Neural cell (in vitro differentiated cells): ENCODE measurements around the gene TCN2. TPM values are rescaled to one million over a fixed set of nuclear protein-coding genes. Genes with fewer than 3 reads are reported as not detected.

Experiments used
- H2AFZ ChIP-seq: fragments of 200-600, 300-800 bp; sonication (generic), shearing (Covaris generic); 2 replicates; pipeline ENCODE4 v1.6.0; 2014; ENCODE audit warnings: low read depth, mild to moderate bottlenecking, antibody characterized with exemption, low read length, moderate library complexity
- H3F3A ChIP-seq: fragments of 200-600 bp; shearing (Covaris generic); 2 replicates; pipeline ENCODE4 v1.6.1; 2016; ENCODE audit warnings: mild to moderate bottlenecking, moderate library complexity, mixed read lengths, antibody characterized with exemption, low read length; ENCODE audit not compliant: insufficient read depth, poor library complexity, severe bottlenecking
- H3K27ac ChIP-seq: fragments of 200-600, 300-800 bp; sonication (generic), shearing (Covaris generic); 2 replicates; pipeline ENCODE4 v1.5.1; 2014; ENCODE audit warnings: mild to moderate bottlenecking, low read length, moderate library complexity
- H3K27me3 ChIP-seq: fragments of 300-800, 200-600 bp; sonication (generic), shearing (Covaris generic); 2 replicates; pipeline ENCODE4 v1.6.0; 2014; ENCODE audit warnings: mild to moderate bottlenecking, low read depth, low read length, moderate library complexity; ENCODE audit not compliant: insufficient read depth
- H3K36me3 ChIP-seq: fragments of 300-800, 200-600 bp; sonication (generic), shearing (Covaris generic); 2 replicates; pipeline ENCODE4 v1.5.1; 2014; ENCODE audit warnings: mild to moderate bottlenecking, antibody characterized with exemption, low read length, moderate library complexity; ENCODE audit not compliant: insufficient read depth
- H3K4me2 ChIP-seq: fragments of 300-800, 200-600 bp; sonication (generic), shearing (Covaris generic); 2 replicates; pipeline ENCODE4 v1.6.0; 2014; ENCODE audit warnings: mild to moderate bottlenecking, low read length
- H3K4me3 ChIP-seq: fragments of 300-800, 200-600 bp; sonication (generic), shearing (Covaris generic); 2 replicates; pipeline ENCODE4 v1.5.1; 2014; ENCODE audit warnings: mild to moderate bottlenecking, low read length, moderate library complexity
- H3K79me2 ChIP-seq: fragments of 200-600 bp; shearing (Covaris generic); replicated peaks from 2 replicates; pipeline ENCODE4 v1.6.0; 2014; ENCODE audit warnings: mild to moderate bottlenecking, low read length, moderate library complexity; ENCODE audit not compliant: insufficient read depth
- H3K9ac ChIP-seq: fragments of 300-800, 200-600 bp; sonication (generic), shearing (Covaris generic); 2 replicates; pipeline ENCODE4 v1.6.1; 2016; ENCODE audit warnings: mild to moderate bottlenecking, low read length, mixed read lengths
- H3K9me2 ChIP-seq: fragments of 200-600 bp; shearing (Covaris generic); 2 replicates; pipeline ENCODE4 v1.6.1; 2016; ENCODE audit warnings: mild to moderate bottlenecking, low read length, mixed read lengths; ENCODE audit not compliant: insufficient read depth
- H3K9me3 ChIP-seq: fragments of 200-600, 300-800 bp; sonication (generic), shearing (Covaris generic); 2 replicates; pipeline ENCODE4 v1.6.1; 2016; ENCODE audit warnings: mild to moderate bottlenecking, mixed run types, low read length, moderate library complexity, mixed read lengths
- H4K20me1 ChIP-seq: fragments of 200-600 bp; shearing (Covaris generic); 2 replicates; pipeline ENCODE4 v1.6.1; 2016; ENCODE audit warnings: mild to moderate bottlenecking, mixed run types; ENCODE audit not compliant: insufficient read depth
- CTCF ChIP-seq: fragments of 450-650 bp; IDR thresholded peaks from 2 replicates; pipeline ENCODE4 v1.5.1; 2014; ENCODE audit warnings: antibody characterized with exemption, mild to moderate bottlenecking, moderate library complexity; ENCODE audit not compliant: poor library complexity, severe bottlenecking
- EP300 ChIP-seq: fragments of 450-650 bp; conservative IDR thresholded peaks from 2 replicates; pipeline ENCODE4 v1.6.1; 2014; ENCODE audit warnings: antibody characterized with exemption, mild to moderate bottlenecking, moderate library complexity; ENCODE audit not compliant: poor library complexity, severe bottlenecking
- EZH2 ChIP-seq: fragments of 200-600, 300-800 bp; shearing (Covaris generic), sonication (generic); IDR thresholded peaks from 2 replicates; pipeline ENCODE4 v1.6.1; 2014; ENCODE audit warnings: antibody characterized with exemption, low read length, borderline replicate concordance, mild to moderate bottlenecking; ENCODE audit not compliant: insufficient read depth, poor library complexity, severe bottlenecking
- MXI1 ChIP-seq: fragments of 450-650 bp; conservative IDR thresholded peaks from 2 replicates; pipeline ENCODE4 v1.6.1; 2014; ENCODE audit warnings: antibody characterized with exemption, mild to moderate bottlenecking; ENCODE audit not compliant: poor library complexity, severe bottlenecking
- POLR2AphosphoS5 ChIP-seq: IDR thresholded peaks from 2 replicates; pipeline ENCODE4 v1.6.1; 2012
- RAD21 ChIP-seq: fragments of 450-650 bp; conservative IDR thresholded peaks from 2 replicates; pipeline ENCODE4 v1.6.1; 2014; ENCODE audit warnings: antibody characterized with exemption, mild to moderate bottlenecking, moderate library complexity
- REST ChIP-seq: IDR thresholded peaks from 2 replicates; pipeline ENCODE4 v1.6.1; 2012; ENCODE audit warnings: borderline replicate concordance
- SMC3 ChIP-seq: fragments of 450-650 bp; conservative IDR thresholded peaks from 2 replicates; pipeline ENCODE4 v1.6.1; 2014; ENCODE audit warnings: antibody characterized with exemption, mild to moderate bottlenecking, moderate library complexity; ENCODE audit not compliant: poor library complexity
- TAF1 ChIP-seq: IDR thresholded peaks from 2 replicates; pipeline ENCODE4 v1.6.1; 2012; ENCODE audit warnings: low read depth
- polyA plus RNA-seq: library from polyadenylated mRNA; depleted of rRNA; stranded (reverse); fragments of >200 nt; gene quantifications from 2 replicates; pipeline ENCODE4 v1.2.3, GENCODE V29; 2014

TCN2 gene
- polyA plus RNA-seq, 1 donor from 2014 or later = 13.0 TPM

GRCh38 chr22:30578481-30578880 lies 28.5 kb upstream of the TCN2 start:
- H3K27ac ChIP-seq = no peak overlapping the region
- H3K9me2 ChIP-seq = no peaks in the 10 kb centered on the region
- H3F3A ChIP-seq = no peaks in the 10 kb centered on the region

GRCh38 chr22:30580896-30581295 lies 26.1 kb upstream of the TCN2 start:
- no peak overlapping the region for H3K4me2 ChIP-seq
- H2AFZ ChIP-seq = no peak overlapping the region
- H3K9me2 ChIP-seq = no peaks in the 10 kb centered on the region
- H3K27me3 ChIP-seq = no peaks in the 10 kb centered on the region
- no peak overlapping the region for H3K27ac ChIP-seq
- no peaks in the 10 kb centered on the region for H4K20me1 ChIP-seq
- H3F3A ChIP-seq = no peaks in the 10 kb centered on the region
- no peak overlapping the region for H3K4me3 ChIP-seq
- no peaks in the 10 kb centered on the region for H3K36me3 ChIP-seq
- no peak for TF ChIP-seq CTCF
- TF ChIP-seq EP300 = no peak
- TF ChIP-seq POLR2AphosphoS5 = no peak
- no peak for TF ChIP-seq MXI1
- no peak for TF ChIP-seq RAD21
- no peak for TF ChIP-seq EZH2
- H3K9me3 ChIP-seq = no peaks in the 10 kb centered on the region
- no peaks in the 10 kb centered on the region for H3K79me2 ChIP-seq
- no peak overlapping the region for H3K9ac ChIP-seq

More at GRCh38 chr22:30578481-30578880, 28.5 kb upstream of the TCN2 start:
- Histone ChIP-seq H2AFZ (no peak overlapping the region), H4K20me1 (no peaks in the 10 kb centered on the region), H3K4me2 (no peak overlapping the region), H3K9me3 (no peaks in the 10 kb centered on the region), H3K36me3 (no peaks in the 10 kb centered on the region), H3K27me3 (no peaks in the 10 kb centered on the region), H3K4me3 (no peak overlapping the region), H3K9ac (no peak overlapping the region), H3K79me2 (no peaks in the 10 kb centered on the region)
- TF ChIP-seq REST = no peak
- TF ChIP-seq SMC3 = no peak
- no peak for TF ChIP-seq MXI1
- TF ChIP-seq EP300 = no peak
- no peak for TF ChIP-seq EZH2
- no peak for TF ChIP-seq TAF1
- TF ChIP-seq RAD21 = no peak

GRCh38 chr22:30582051-30582450 lies 24.9 kb upstream of the TCN2 start:
- no peaks in the 10 kb centered on the region for H3K9me2 ChIP-seq
- H3K27me3 ChIP-seq = no peaks in the 10 kb centered on the region
- no peaks in the 10 kb centered on the region for H4K20me1 ChIP-seq
- H3K36me3 ChIP-seq = no peaks in the 10 kb centered on the region
- no peak overlapping the region for H3K27ac ChIP-seq
- H3F3A ChIP-seq = no peaks in the 10 kb centered on the region
- no peaks in the 10 kb centered on the region for H3K9me3 ChIP-seq
- no peak overlapping the region for H3K9ac ChIP-seq
- no peaks in the 10 kb centered on the region for H3K79me2 ChIP-seq
- H2AFZ ChIP-seq = no peak overlapping the region
- no peak overlapping the region for H3K4me3 ChIP-seq
- H3K4me2 ChIP-seq = no peak overlapping the region
- no peak for TF ChIP-seq SMC3
- no peak for TF ChIP-seq POLR2AphosphoS5
- no peak for TF ChIP-seq REST
- no peak for TF ChIP-seq CTCF
- TF ChIP-seq RAD21 = no peak
- no peak for TF ChIP-seq TAF1
- TF ChIP-seq EZH2 = no peak
- TF ChIP-seq MXI1 = no peak
- no peak for TF ChIP-seq EP300
